Activated T-helper 9 cell treated with anti-CD3 and anti-CD28 coated beads, Interleukin-2, amount 50 U/mL, for 16 hours (primary cell): Measurements from ENCODE around the gene FGF2.

Experiments
- DNase-seq: peaks from one replicate; pipeline ENCODE4 v3.0.0-alpha.2; 2020; ENCODE audit warnings: low read depth

The FGF2 gene

GRCh38 chr4:122895336-122895995 is 68.8 kb downstream of the FGF2 start:
- DNase-seq = no peak

- DNase-seq = no peak
Measured at GRCh38 chr4:122896270-122896669, 69.6 kb downstream of the FGF2 start.

GRCh38 chr4:122898370-122899150 is 71.9 kb downstream of the FGF2 start:
- DNase-seq = no peak

- DNase-seq = no peak
Measured at GRCh38 chr4:122899682-122900081, 73.1 kb downstream of the FGF2 start.

- DNase-seq = no peak
Measured at GRCh38 chr4:122900314-122900713, 73.7 kb downstream of the FGF2 start.

- DNase-seq = no peak
Measured at GRCh38 chr4:122901247-122902010, 74.8 kb downstream of the FGF2 start.

GRCh38 chr4:122903766-122904288 is 77.2 kb downstream of the FGF2 start:
- no peak for DNase-seq

- DNase-seq = no peak
Measured at GRCh38 chr4:122906859-122907305, 80.3 kb downstream of the FGF2 start.

- DNase-seq = no peak
Measured at GRCh38 chr4:122908223-122908622, 81.6 kb downstream of the FGF2 start.

GRCh38 chr4:122909683-122910082 is 83.1 kb downstream of the FGF2 start:
- DNase-seq = no peak

GRCh38 chr4:122911588-122911987 is 85.0 kb downstream of the FGF2 start:
- no peak for DNase-seq

- no peak for DNase-seq
Measured at GRCh38 chr4:122912810-122913575, 86.4 kb downstream of the FGF2 start.

- no peak for DNase-seq
Measured at GRCh38 chr4:122914292-122914904, 87.8 kb downstream of the FGF2 start.

GRCh38 chr4:122914938-122915337 is 88.3 kb downstream of the FGF2 start:
- DNase-seq = no peak

GRCh38 chr4:122917731-122918130 is 91.1 kb downstream of the FGF2 start:
- no peak for DNase-seq

GRCh38 chr4:122920473-122920872 is 93.8 kb downstream of the FGF2 start:
- no peak for DNase-seq

GRCh38 chr4:122921300-122921699 is 94.7 kb downstream of the FGF2 start:
- DNase-seq = no peak

GRCh38 chr4:122921971-122922876 is 95.6 kb downstream of the FGF2 start, which contains the start of gene NUDT6:
TSS of gene NUDT6 (minus strand) at chr4:122922597. CDS start at chr4:122922572, 25 bp downstream.
- peak; percentile 10 for DNase-seq

- DNase-seq = peak; percentile 75
Measured at GRCh38 chr4:122922877-122923511, 96.4 kb downstream of the FGF2 start.

- DNase-seq = no peak
Measured at GRCh38 chr4:122928930-122929329, 102.3 kb downstream of the FGF2 start.
